Muscle layer of duodenum (tissue), 2 donors: ENCODE measurements around the gene HCLS1.
A peak's percentile ranks its signal among the peaks of the same experiment; 100 is the strongest.

Source experiments
- H3K27ac ChIP-seq: one replicate; pipeline ENCODE4 v1.7.0; 2013; ENCODE audit warnings: mild to moderate bottlenecking, low read length
- H3K27me3 ChIP-seq: one replicate; pipeline ENCODE4 v1.7.0; 2013; ENCODE audit warnings: low read depth, mild to moderate bottlenecking, control low read depth, low read length
- H3K36me3 ChIP-seq, 2 donors: one replicate each; pipeline ENCODE4 v1.7.0; 2013; ENCODE audit warnings: low read length in 2 of 2, control low read depth in 1 of 2, mild to moderate bottlenecking in 1 of 2; ENCODE audit not compliant: insufficient read depth in 2 of 2, control insufficient read depth in 1 of 2
- H3K4me1 ChIP-seq, 2 donors: one replicate each; pipeline ENCODE4 v1.7.0; 2013; ENCODE audit warnings: low read length in 2 of 2, mild to moderate bottlenecking in 2 of 2, control low read depth in 1 of 2, moderate library complexity in 1 of 2; ENCODE audit not compliant: insufficient read depth in 2 of 2, control insufficient read depth in 1 of 2
- H3K4me3 ChIP-seq, 2 donors: one replicate each; pipeline ENCODE4 v1.7.0; 2013; ENCODE audit warnings: low read length in 2 of 2, low read depth in 1 of 2, mild to moderate bottlenecking in 1 of 2
- H3K9me3 ChIP-seq, 2 donors: one replicate each; pipeline ENCODE4 v1.7.0; 2013; ENCODE audit warnings: low read length in 2 of 2, control low read depth in 1 of 2, mild to moderate bottlenecking in 1 of 2; ENCODE audit not compliant: control insufficient read depth in 1 of 2
- donor health status: healthy.

HCLS1 gene

GRCh38 chr3:121660356-121661171 lies at the start of gene HCLS1:
TSS of gene HCLS1 (minus strand) at chr3:121660903. CDS start at chr3:121658347, 2,556 bp downstream.
- H3K9me3 ChIP-seq = no peaks in the 10 kb centered on the region
- H3K4me3 ChIP-seq = peak within 1 kb of the TSS; percentile 30 to 54
- peak within 1 kb of the TSS; percentile 80 for H3K27ac ChIP-seq
- H3K36me3 ChIP-seq = peaks cover 27 to 35% of the 10 kb centered on the region in 2 donors
- no peaks in the 10 kb centered on the region for H3K27me3 ChIP-seq
- H3K4me1 ChIP-seq = peaks cover 0 to 8% of the 10 kb centered on the region in 2 donors

- Histone ChIP-seq H3K27me3 (no peaks in the 10 kb centered on the region), H3K9me3 (peaks cover 0 to 2% of the 10 kb centered on the region in 2 donors), H3K4me1 (no peaks in the 10 kb centered on the region), H3K4me3 (no peak overlapping the region), H3K36me3 (peaks cover 19 to 47% of the 10 kb centered on the region in 2 donors), H3K27ac (no peak overlapping the region)
Measured at GRCh38 chr3:121710347-121710746, 49.6 kb upstream of the HCLS1 start.

- H3K4me3 ChIP-seq = no peak overlapping the region
- H3K36me3 ChIP-seq = peaks cover 6 to 33% of the 10 kb centered on the region in 2 donors
- H3K27ac ChIP-seq = no peak overlapping the region
- no peaks in the 10 kb centered on the region for H3K27me3 ChIP-seq
- no peaks in the 10 kb centered on the region for H3K4me1 ChIP-seq
- H3K9me3 ChIP-seq = peaks cover 0 to 2% of the 10 kb centered on the region in 2 donors
Measured at GRCh38 chr3:121707531-121708273, 47.0 kb upstream of the HCLS1 start.

GRCh38 chr3:121705541-121705940 lies 44.8 kb upstream of the HCLS1 start:
- Histone ChIP-seq H3K9me3 (peaks cover 0 to 2% of the 10 kb centered on the region in 2 donors), H3K27me3 (no peaks in the 10 kb centered on the region), H3K4me3 (no peak overlapping the region), H3K36me3 (peaks cover 18 to 42% of the 10 kb centered on the region in 2 donors), H3K27ac (no peak overlapping the region), H3K4me1 (no peaks in the 10 kb centered on the region)

- H3K4me3 ChIP-seq = no peak overlapping the region
- H3K27me3 ChIP-seq = no peaks in the 10 kb centered on the region
- H3K9me3 ChIP-seq = peaks cover 0 to 2% of the 10 kb centered on the region in 2 donors
- H3K36me3 ChIP-seq = peaks cover 23 to 42% of the 10 kb centered on the region in 2 donors
- no peak overlapping the region for H3K27ac ChIP-seq
- H3K4me1 ChIP-seq = no peaks in the 10 kb centered on the region
Measured at GRCh38 chr3:121703973-121704372, 43.3 kb upstream of the HCLS1 start.

- Histone ChIP-seq H3K4me1 (peaks cover 5 to 12% of the 10 kb centered on the region in 2 donors), H3K36me3 (peaks cover 39 to 49% of the 10 kb centered on the region in 2 donors)
Measured at GRCh38 chr3:121698901-121699300, 38.2 kb upstream of the HCLS1 start.

GRCh38 chr3:121698476-121698875 lies 37.8 kb upstream of the HCLS1 start:
- Histone ChIP-seq H3K4me1 (peaks cover 5 to 12% of the 10 kb centered on the region in 2 donors), H3K27me3 (no peaks in the 10 kb centered on the region), H3K9me3 (no peaks in the 10 kb centered on the region), H3K36me3 (peaks cover 36 to 46% of the 10 kb centered on the region in 2 donors), H3K27ac (no peak overlapping the region), H3K4me3 (no peak overlapping the region)

More at GRCh38 chr3:121698901-121699300, 38.2 kb upstream of the HCLS1 start:
- H3K4me3 ChIP-seq = no peak overlapping the region
- H3K9me3 ChIP-seq = no peaks in the 10 kb centered on the region
- no peaks in the 10 kb centered on the region for H3K27me3 ChIP-seq
- H3K27ac ChIP-seq = no peak overlapping the region

GRCh38 chr3:121696186-121696585 lies 35.5 kb upstream of the HCLS1 start:
- no peaks in the 10 kb centered on the region for H3K9me3 ChIP-seq
- H3K4me3 ChIP-seq = no peak overlapping the region
- H3K27ac ChIP-seq = no peak overlapping the region
- H3K36me3 ChIP-seq = peaks cover 40 to 50% of the 10 kb centered on the region in 2 donors
- H3K27me3 ChIP-seq = no peaks in the 10 kb centered on the region
- peaks cover 5 to 12% of the 10 kb centered on the region in 2 donors for H3K4me1 ChIP-seq

GRCh38 chr3:121692010-121692699 lies 31.5 kb upstream of the HCLS1 start:
- Histone ChIP-seq H3K9me3 (no peaks in the 10 kb centered on the region), H3K27ac (no peak overlapping the region), H3K27me3 (no peaks in the 10 kb centered on the region), H3K36me3 (peaks cover 32 to 36% of the 10 kb centered on the region in 2 donors), H3K4me1 (peaks cover 5 to 12% of the 10 kb centered on the region in 2 donors), H3K4me3 (no peak overlapping the region)

- no peaks in the 10 kb centered on the region for H3K9me3 ChIP-seq
- peaks cover 32 to 40% of the 10 kb centered on the region in 2 donors for H3K36me3 ChIP-seq
- H3K4me3 ChIP-seq = no peak overlapping the region
- H3K4me1 ChIP-seq = peaks cover under 1 to 5% of the 10 kb centered on the region in 2 donors
- no peak overlapping the region for H3K27ac ChIP-seq
- H3K27me3 ChIP-seq = no peaks in the 10 kb centered on the region
Measured at GRCh38 chr3:121690777-121691405, 30.2 kb upstream of the HCLS1 start.
